Measurements from ENCODE around the gene ATP11A. TPM values are rescaled to one million over a fixed set of nuclear protein-coding genes. Genes with fewer than 3 reads are reported as not detected.

The ATP11A gene
- total and polyA plus RNA-seq, 8 donors, result 271 to 502 (median 458) TPM

DNA sequence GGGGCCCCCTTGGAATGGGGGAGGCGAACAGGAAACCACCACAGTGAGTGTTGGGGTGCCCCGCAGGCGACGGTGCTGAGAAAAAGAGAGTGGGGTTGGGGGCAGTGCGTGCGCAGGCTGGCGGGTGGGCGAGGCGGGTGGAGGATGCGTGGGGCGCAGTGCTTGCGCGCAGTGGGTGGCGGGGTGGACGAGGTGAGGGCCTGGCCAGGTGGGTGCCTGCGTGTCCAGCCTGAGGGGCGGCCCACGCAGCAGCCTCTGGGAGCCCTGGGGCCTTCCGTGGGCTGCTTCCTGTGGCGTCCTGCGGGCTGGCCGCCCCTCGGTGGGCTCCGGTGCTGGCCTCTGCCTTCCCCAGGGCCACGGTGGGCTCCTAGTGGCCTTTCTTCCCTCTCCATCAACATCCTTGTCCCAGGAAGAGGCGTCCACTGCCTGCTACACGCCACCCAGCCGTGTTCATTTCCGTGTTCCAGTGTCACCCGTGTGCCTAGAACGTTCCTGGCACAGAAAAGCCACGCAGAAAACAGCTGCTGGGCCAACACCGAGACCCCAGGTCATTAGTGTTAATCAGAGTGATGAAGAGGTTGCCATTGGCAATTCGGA, 7.1 kb downstream of the ATP11A start:
- Histone ChIP-seq H3K4me1 (peaks cover 12 to 72% of the 10 kb centered on the region in 2 donors), H3K4me3 (no peak overlapping the region), H3K27me3 (no peaks in the 10 kb centered on the region), H3K36me3 (peaks cover 0 to 26% of the 10 kb centered on the region in 2 donors), H3K9me3 (no peaks in the 10 kb centered on the region), H3K27ac (peak overlapping the region in 1 of 2 donors; percentile 37)
- peak in 2 of 4 donors; percentile 22 to 78 for DNase-seq
- intact Hi-C loops (cut with DNase I), result no loop called here
- no peak for ATAC-seq
- no peak for TF ChIP-seq CTCF (IDR thresholded peaks at IDR 0.05)

DNA sequence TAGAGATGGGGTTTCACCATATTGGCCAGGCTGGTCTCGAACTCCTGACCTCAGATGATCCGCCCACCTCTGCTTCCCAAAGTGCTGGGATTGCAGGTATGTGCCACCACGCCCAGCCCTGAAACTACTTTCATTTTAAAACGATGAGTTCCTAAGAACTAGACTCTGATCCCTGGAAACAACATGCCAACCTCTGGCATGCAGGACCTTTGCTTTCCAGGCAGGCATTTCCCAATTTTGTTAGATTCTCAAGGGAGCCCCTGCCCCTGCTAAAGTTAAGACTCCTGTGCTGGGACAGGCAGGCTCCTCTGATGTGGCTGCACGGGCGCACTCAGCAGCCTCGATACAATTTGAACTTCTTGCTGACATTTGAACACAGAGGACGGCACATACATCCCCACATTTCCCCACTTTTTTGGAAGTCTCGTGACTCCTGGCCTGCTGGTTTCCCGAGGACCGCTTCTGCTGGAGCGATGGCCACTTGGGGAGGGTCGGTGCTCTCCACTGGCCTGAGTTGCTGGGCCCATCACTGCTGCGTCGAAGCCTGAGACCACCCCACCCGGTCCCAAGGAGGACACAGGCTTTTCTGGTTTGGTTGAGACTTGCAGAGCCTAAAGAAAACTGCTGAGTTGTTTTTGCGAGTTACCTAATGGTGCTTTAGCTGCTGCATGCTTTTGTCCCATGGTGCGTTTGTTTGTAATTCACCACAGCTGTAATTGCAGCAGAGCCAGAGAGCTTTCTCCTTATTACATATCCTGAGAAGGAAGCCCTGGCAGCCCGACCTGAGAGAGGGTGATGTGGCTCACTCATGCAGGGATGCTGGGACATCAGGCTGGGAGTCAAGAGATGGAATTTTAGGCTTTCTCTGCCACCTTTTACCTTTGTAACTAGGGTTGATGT, 8.2 kb downstream of the ATP11A start:
- Histone ChIP-seq H3K4me1 (peaks cover 3 to 70% of the 10 kb centered on the region in 2 donors), H3K27me3 (no peaks in the 10 kb centered on the region), H3K9me3 (no peaks in the 10 kb centered on the region), H3K4me3 (no peak overlapping the region), H3K27ac (peak overlapping the region in 1 of 2 donors; percentile 59), H3K36me3 (peaks cover 0 to 26% of the 10 kb centered on the region in 2 donors)
- ATAC-seq (no peak), DNase-seq (peak in 2 of 4 donors; percentile 32 to 42)
- TF ChIP-seq CTCF (IDR thresholded peaks at IDR 0.05), result no peak
- intact Hi-C loops (cut with DNase I), result no loop called here

GRCh38 chr13:112699322-112699918, 9.6 kb downstream of the ATP11A start:
- peaks cover 0 to 26% of the 10 kb centered on the region in 2 donors for H3K36me3 ChIP-seq
- intact Hi-C loops (cut with DNase I), result no loop called here
- no peak overlapping the region for H3K4me3 ChIP-seq
- DNase-seq (peak in 1 of 4 donors; percentile 34), ATAC-seq (no peak)
- no peak for TF ChIP-seq CTCF (IDR thresholded peaks at IDR 0.05)
- no peaks in the 10 kb centered on the region for H3K9me3 ChIP-seq
- peaks cover 3 to 69% of the 10 kb centered on the region in 2 donors for H3K4me1 ChIP-seq
- H3K27ac ChIP-seq, result peak overlapping the region in 1 of 2 donors; percentile 36
- H3K27me3 ChIP-seq, result no peaks in the 10 kb centered on the region

- Histone ChIP-seq H3K4me1 (peaks cover 3 to 69% of the 10 kb centered on the region in 2 donors), H3K36me3 (peaks cover 0 to 26% of the 10 kb centered on the region in 2 donors), H3K27me3 (no peaks in the 10 kb centered on the region), H3K9me3 (no peaks in the 10 kb centered on the region), H3K27ac (peak overlapping the region; percentile 8 to 26), H3K4me3 (no peak overlapping the region)
- TF ChIP-seq CTCF (IDR thresholded peaks at IDR 0.05), result no peak
- peak; percentile 1 for ATAC-seq
- intact Hi-C loops (cut with DNase I), result no loop called here
- DNase-seq, result peak in 2 of 4 donors; percentile 32 to 74
These were observed 10.6 kb downstream of the ATP11A start for GRCh38 chr13:112700291-112701060.

Measured in left lung (tissue), 10 donors.